Measurements from ENCODE around the gene TSPAN9.

The TSPAN9 gene

DNA sequence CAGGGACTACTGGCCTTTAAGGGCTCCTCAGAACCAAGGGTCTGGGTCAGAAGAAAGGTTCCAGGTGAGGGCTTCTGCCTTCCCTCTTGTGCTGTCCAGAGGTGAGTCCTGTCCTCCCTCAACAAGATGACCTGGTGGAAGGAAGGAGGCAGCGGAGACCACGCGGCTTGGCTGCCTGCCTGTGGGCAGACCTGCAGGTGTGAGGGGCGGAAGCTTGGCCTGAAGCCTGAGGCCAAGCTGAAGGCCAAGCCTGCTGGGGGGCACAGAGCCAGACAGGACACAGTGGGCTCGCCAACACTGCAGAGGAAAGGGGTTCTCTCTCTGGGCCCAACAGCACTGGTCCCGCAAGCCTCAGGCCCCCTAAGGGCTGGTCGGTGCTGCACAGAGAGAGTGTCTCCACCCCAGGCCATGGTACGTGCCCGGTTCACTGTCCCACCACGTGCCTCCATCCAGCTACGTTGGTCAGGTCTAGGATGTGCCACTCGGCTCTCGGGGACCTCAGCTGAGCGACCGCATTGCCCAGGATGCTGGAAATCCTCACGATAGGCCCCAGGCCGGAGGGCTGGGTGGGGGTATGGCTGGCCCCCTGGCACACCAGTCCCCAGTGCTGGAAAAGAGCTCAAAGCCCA, 243.8 kb downstream of the TSPAN9 start:
- no peaks in the 10 kb centered on the region for H3K36me3 ChIP-seq (ENCODE audit: control insufficient read depth in 4 of 4, insufficient read depth in 4 of 4, low read length in 3 of 4)
- POLR2A ChIA-PET, result interaction anchor here (0.6 kb wide), 1 partner anchor 252 kb away, joined by 6 read pairs; no protein-coding TSS in a partner anchor
- DNase-seq, result no peak
- peaks cover 0 to 16% (median 3%) of the 10 kb centered on the region in 5 experiments for H3K27me3 ChIP-seq (replicated peaks in 2 of 5; ENCODE audit: control insufficient read depth in 4 of 5, insufficient read depth in 5 of 5, low read length in 4 of 5)
- no peak overlapping the region for H3K4me3 ChIP-seq (ENCODE audit: control insufficient read depth in 1 of 7, extremely low read depth in 1 of 7, insufficient read depth in 4 of 7, low read depth in 2 of 7, low read length in 6 of 7)
- CTCF ChIA-PET, result no interaction called here
- no peaks in the 10 kb centered on the region for H3K4me1 ChIP-seq (ENCODE audit: control extremely low read depth in 1 of 4, control insufficient read depth in 4 of 4, insufficient read depth in 4 of 4, low read length in 3 of 4)
- H3K9me3 ChIP-seq (ENCODE audit: control extremely low read depth in 1 of 5, control insufficient read depth in 4 of 5, insufficient read depth in 2 of 5, low read depth in 1 of 5, low read length in 4 of 5), result no peaks in the 10 kb centered on the region
- 88% methylated on average over 16 of the region's 17 CpGs for WGBS (ENCODE audit: insufficient coverage)
- no peak overlapping the region for H3K27ac ChIP-seq (ENCODE audit: insufficient read depth in 1 of 2, low read depth in 1 of 2, low read length in 2 of 2, poor library complexity in 1 of 2, severe bottlenecking in 2 of 2)

DNA sequence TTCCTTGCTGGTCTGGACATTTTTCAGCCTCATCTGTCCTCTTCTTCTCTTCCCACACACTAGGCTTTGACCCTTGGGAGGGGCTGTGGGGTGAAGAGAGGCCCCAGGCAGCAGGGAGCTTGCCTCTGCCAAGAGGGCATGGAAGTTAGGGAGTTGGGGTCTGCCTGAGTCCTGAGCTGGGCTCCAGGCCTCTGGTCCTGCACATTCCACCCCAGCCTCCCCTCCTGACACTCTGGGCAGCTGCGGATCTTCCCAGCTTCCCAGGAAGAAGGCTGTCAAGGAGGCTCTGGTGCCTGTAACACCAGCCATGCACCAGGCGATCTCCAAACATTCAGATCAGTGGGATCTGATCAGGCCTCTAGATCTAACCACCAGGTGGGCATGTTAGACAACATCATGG, 244.7 kb downstream of the TSPAN9 start:
- ChIA-PET CTCF (no interaction called here), POLR2A (interaction anchor here (0.6 kb wide), 1 partner anchor 253 kb away, joined by 6 read pairs; no protein-coding TSS in a partner anchor)
- no peak overlapping the region for H3K4me3 ChIP-seq (ENCODE audit: control insufficient read depth in 1 of 7, extremely low read depth in 1 of 7, insufficient read depth in 4 of 7, low read depth in 2 of 7, low read length in 6 of 7)
- no peak for DNase-seq
- no peak overlapping the region for H3K27ac ChIP-seq (ENCODE audit: insufficient read depth in 1 of 2, low read depth in 1 of 2, low read length in 2 of 2, poor library complexity in 1 of 2, severe bottlenecking in 2 of 2)
- WGBS (ENCODE audit: insufficient coverage), result 94% methylated on average over 2 of the region's 2 CpGs
- H3K9me3 ChIP-seq (ENCODE audit: control extremely low read depth in 1 of 5, control insufficient read depth in 4 of 5, insufficient read depth in 2 of 5, low read depth in 1 of 5, low read length in 4 of 5), result no peaks in the 10 kb centered on the region
- no peaks in the 10 kb centered on the region for H3K4me1 ChIP-seq (ENCODE audit: control extremely low read depth in 1 of 4, control insufficient read depth in 4 of 4, insufficient read depth in 4 of 4, low read length in 3 of 4)
- peaks cover 0 to 16% (median 5%) of the 10 kb centered on the region in 5 experiments for H3K27me3 ChIP-seq (replicated peaks in 2 of 5; ENCODE audit: control insufficient read depth in 4 of 5, insufficient read depth in 5 of 5, low read length in 4 of 5)
- no peaks in the 10 kb centered on the region for H3K36me3 ChIP-seq (ENCODE audit: control insufficient read depth in 4 of 4, insufficient read depth in 4 of 4, low read length in 3 of 4)

DNA sequence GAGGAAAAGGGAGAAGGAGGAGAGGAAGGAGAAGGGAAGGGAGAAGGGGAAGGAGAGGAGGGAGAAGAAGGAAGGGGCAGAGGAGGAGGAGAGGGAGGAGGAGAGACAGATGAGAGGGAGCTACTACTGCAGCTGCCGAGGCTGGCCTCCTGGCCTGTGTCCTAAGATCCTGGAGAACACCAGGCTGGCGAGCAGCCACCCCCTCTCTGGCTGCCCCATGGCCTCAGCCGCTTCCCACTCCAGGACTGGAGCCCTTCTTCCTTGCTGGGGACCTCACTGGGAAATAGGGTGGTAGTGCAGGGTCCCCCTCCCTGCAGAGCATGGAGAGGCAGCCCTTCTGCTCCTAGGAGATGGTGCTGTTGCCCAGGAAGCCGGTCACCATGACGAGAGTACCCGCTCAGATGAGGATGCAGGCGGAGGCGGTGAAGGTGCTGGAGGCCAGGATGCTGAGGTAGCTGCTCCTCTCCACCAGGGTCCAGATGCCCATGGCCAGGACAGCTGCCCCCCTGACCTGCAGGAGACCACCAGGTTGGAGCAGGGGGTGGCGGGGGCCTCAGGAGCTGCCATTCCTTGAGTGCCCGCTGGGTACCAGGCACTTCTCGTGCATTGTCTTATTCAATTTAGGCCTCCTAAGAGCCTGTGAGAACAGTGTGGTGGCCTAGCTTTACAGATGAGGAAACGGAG, 246.0 kb downstream of the TSPAN9 start:
- Histone ChIP-seq H3K27ac (ENCODE audit: insufficient read depth in 1 of 2, low read depth in 1 of 2, low read length in 2 of 2, poor library complexity in 1 of 2, severe bottlenecking in 2 of 2) (no peak overlapping the region), H3K9me3 (ENCODE audit: control extremely low read depth in 1 of 5, control insufficient read depth in 4 of 5, insufficient read depth in 2 of 5, low read depth in 1 of 5, low read length in 4 of 5) (no peaks in the 10 kb centered on the region), H3K4me1 (ENCODE audit: control extremely low read depth in 1 of 4, control insufficient read depth in 4 of 4, insufficient read depth in 4 of 4, low read length in 3 of 4) (no peaks in the 10 kb centered on the region), H3K27me3 (replicated peaks in 2 of 5; ENCODE audit: control insufficient read depth in 4 of 5, insufficient read depth in 5 of 5, low read length in 4 of 5) (peaks cover 0 to 15% (median 7%) of the 10 kb centered on the region in 5 experiments), H3K36me3 (ENCODE audit: control insufficient read depth in 4 of 4, insufficient read depth in 4 of 4, low read length in 3 of 4) (no peaks in the 10 kb centered on the region), H3K4me3 (ENCODE audit: control insufficient read depth in 1 of 7, extremely low read depth in 1 of 7, insufficient read depth in 4 of 7, low read depth in 2 of 7, low read length in 6 of 7) (no peak overlapping the region)
- POLR2A ChIA-PET, result no interaction called here
- CTCF ChIA-PET, result interaction anchor here (1.2 kb wide), 1 partner anchor 454 kb away, joined by 4 read pairs; no protein-coding TSS in a partner anchor
- 93% methylated on average over 9 of the region's 12 CpGs for WGBS (ENCODE audit: insufficient coverage)
- DNase-seq, result no peak

DNA sequence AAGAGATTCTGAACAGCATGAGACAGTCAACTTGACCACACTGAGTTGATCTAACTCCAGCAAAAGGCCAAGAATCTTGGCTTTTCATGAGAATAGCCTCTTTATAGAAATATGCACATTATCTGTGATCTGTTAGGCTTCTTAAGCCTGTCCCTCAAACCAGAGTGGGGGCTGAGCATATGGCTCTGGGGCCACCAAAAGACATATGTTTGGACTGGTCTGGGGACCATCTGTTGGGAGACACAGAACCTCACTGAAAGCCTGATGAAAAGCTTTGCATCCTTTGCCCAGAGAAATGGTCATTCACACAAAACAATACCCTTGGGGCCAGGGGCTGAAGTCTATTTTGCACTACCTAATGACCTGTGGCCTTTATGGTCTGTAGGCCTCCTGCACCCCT, 248.6 kb downstream of the TSPAN9 start:
- H3K36me3 ChIP-seq (ENCODE audit: control insufficient read depth in 4 of 4, insufficient read depth in 4 of 4, low read length in 3 of 4), result no peaks in the 10 kb centered on the region
- H3K27ac ChIP-seq (ENCODE audit: insufficient read depth in 1 of 2, low read depth in 1 of 2, low read length in 2 of 2, poor library complexity in 1 of 2, severe bottlenecking in 2 of 2), result no peak overlapping the region
- DNase-seq, result no peak
- ChIA-PET CTCF (interaction anchor here (1.2 to 2.3 kb wide), 2 partner anchors 12 to 26 kb away, joined by 3 to 9 read pairs; no protein-coding TSS in a partner anchor), POLR2A (no interaction called here)
- no peaks in the 10 kb centered on the region for H3K9me3 ChIP-seq (ENCODE audit: control extremely low read depth in 1 of 5, control insufficient read depth in 4 of 5, insufficient read depth in 2 of 5, low read depth in 1 of 5, low read length in 4 of 5)
- peaks cover 0 to 9% (median 7%) of the 10 kb centered on the region in 5 experiments for H3K27me3 ChIP-seq (replicated peaks in 2 of 5; ENCODE audit: control insufficient read depth in 4 of 5, insufficient read depth in 5 of 5, low read length in 4 of 5)
- no peak overlapping the region for H3K4me3 ChIP-seq (ENCODE audit: control insufficient read depth in 1 of 7, extremely low read depth in 1 of 7, insufficient read depth in 4 of 7, low read depth in 2 of 7, low read length in 6 of 7)
- no peaks in the 10 kb centered on the region for H3K4me1 ChIP-seq (ENCODE audit: control extremely low read depth in 1 of 4, control insufficient read depth in 4 of 4, insufficient read depth in 4 of 4, low read length in 3 of 4)

DNA sequence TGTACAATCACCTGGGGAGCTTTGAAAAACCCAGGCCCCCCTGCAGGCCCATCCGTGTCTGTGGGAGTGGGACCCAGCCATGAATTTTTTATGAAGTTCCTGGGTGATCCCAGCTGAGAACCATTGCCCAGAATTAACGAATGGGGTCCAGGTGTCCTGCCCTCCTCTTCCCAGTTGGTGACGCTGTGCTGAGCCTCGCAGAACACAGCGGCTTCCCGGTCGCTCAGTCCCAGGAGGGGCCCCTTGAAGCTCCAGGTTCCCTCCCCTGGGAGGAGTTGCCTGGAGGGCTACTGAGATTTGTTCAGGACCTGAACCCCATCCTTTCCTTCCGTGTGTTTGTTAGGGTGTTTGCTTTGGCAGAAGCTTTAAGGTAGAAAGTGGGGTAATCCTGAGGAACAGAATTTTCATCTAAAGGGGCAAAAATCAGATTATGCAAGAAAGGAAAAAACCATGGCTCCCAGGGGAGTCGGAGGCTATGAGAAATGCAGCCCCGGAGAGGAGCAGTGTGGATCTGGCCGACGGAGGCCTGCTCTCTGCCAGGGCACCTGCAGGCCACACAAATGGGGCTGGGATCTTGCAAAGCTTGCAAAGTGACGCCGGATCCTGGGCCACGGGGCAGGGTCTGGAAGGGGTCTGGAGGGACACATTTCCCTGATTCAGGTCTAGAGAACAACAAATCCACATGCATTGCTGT, 249.1 kb downstream of the TSPAN9 start:
- no peaks in the 10 kb centered on the region for H3K9me3 ChIP-seq (ENCODE audit: control extremely low read depth in 1 of 5, control insufficient read depth in 4 of 5, insufficient read depth in 2 of 5, low read depth in 1 of 5, low read length in 4 of 5)
- POLR2A ChIA-PET, result no interaction called here
- no peak overlapping the region for H3K4me3 ChIP-seq (ENCODE audit: control insufficient read depth in 1 of 7, extremely low read depth in 1 of 7, insufficient read depth in 4 of 7, low read depth in 2 of 7, low read length in 6 of 7)
- no peak for DNase-seq
- H3K36me3 ChIP-seq (ENCODE audit: control insufficient read depth in 4 of 4, insufficient read depth in 4 of 4, low read length in 3 of 4), result no peaks in the 10 kb centered on the region
- CTCF ChIA-PET, result interaction anchor here (1.2 to 2.3 kb wide), 2 partner anchors 13 to 26 kb away, joined by 3 to 9 read pairs; no protein-coding TSS in a partner anchor
- peaks cover 0 to 9% (median 7%) of the 10 kb centered on the region in 5 experiments for H3K27me3 ChIP-seq (replicated peaks in 2 of 5; ENCODE audit: control insufficient read depth in 4 of 5, insufficient read depth in 5 of 5, low read length in 4 of 5)
- WGBS (ENCODE audit: insufficient coverage), result 84% methylated on average over 10 of the region's 15 CpGs
- no peaks in the 10 kb centered on the region for H3K4me1 ChIP-seq (ENCODE audit: control extremely low read depth in 1 of 4, control insufficient read depth in 4 of 4, insufficient read depth in 4 of 4, low read length in 3 of 4)
- no peak overlapping the region for H3K27ac ChIP-seq (ENCODE audit: insufficient read depth in 1 of 2, low read depth in 1 of 2, low read length in 2 of 2, poor library complexity in 1 of 2, severe bottlenecking in 2 of 2)

DNA sequence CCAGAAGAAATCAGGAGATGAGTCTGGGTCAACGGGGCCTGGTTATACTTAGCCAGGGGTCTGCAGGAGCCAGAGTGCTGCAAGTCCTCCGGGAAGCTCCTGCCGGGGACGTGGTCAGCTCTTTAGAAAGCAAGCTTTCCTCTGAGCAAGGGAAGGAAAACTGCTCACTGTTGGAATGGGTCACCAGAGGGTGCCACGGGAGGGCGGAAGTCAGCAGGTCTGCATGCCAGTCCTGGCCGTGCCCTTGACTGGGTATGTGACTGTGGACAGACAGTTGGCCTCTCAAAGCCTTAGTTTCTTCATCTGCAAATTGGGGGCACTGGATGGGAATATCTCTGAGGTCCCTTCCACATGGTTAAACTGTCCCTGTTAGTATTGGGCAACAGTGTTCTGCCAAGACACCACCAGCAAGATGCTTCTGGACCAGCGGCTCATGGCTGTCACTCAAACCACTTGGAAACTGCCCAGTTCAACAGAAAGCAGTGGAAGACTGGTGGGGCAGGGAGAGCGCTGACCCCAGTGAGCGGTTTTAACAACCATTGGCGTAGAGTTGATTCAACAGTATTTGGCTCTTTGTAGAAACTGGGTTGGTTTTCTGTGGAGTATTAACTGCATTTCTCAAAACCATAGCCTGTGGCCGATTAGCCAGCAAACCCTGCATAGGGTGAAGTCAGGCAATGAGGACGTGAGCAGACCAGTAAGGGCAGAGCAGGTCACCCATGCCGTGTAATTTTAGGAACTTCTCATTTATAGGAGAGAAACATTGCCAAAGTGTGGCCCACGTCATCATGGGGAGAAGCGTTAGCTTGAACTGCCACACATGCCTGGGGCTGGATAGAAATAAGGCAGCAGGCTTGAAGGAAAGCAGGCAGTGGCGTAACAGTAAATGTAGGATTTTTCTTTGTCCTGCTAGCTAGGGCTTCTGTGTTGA, 249.9 kb downstream of the TSPAN9 start:
- Histone ChIP-seq H3K9me3 (ENCODE audit: control extremely low read depth in 1 of 5, control insufficient read depth in 4 of 5, insufficient read depth in 2 of 5, low read depth in 1 of 5, low read length in 4 of 5) (no peaks in the 10 kb centered on the region), H3K4me3 (ENCODE audit: control insufficient read depth in 1 of 7, extremely low read depth in 1 of 7, insufficient read depth in 4 of 7, low read depth in 2 of 7, low read length in 6 of 7) (no peak overlapping the region), H3K4me1 (ENCODE audit: control extremely low read depth in 1 of 4, control insufficient read depth in 4 of 4, insufficient read depth in 4 of 4, low read length in 3 of 4) (no peaks in the 10 kb centered on the region), H3K27me3 (replicated peaks in 2 of 5; ENCODE audit: control insufficient read depth in 4 of 5, insufficient read depth in 5 of 5, low read length in 4 of 5) (peaks cover 0 to 9% (median 7%) of the 10 kb centered on the region in 5 experiments), H3K27ac (ENCODE audit: insufficient read depth in 1 of 2, low read depth in 1 of 2, low read length in 2 of 2, poor library complexity in 1 of 2, severe bottlenecking in 2 of 2) (no peak overlapping the region), H3K36me3 (ENCODE audit: control insufficient read depth in 4 of 4, insufficient read depth in 4 of 4, low read length in 3 of 4) (no peaks in the 10 kb centered on the region)
- 83% methylated on average over 17 of the region's 17 CpGs for WGBS (ENCODE audit: insufficient coverage)
- CTCF ChIA-PET, result interaction anchor here (1.2 to 2.3 kb wide), 2 partner anchors 14 to 27 kb away, joined by 3 to 9 read pairs; no protein-coding TSS in a partner anchor
- no peak for DNase-seq
- POLR2A ChIA-PET, result no interaction called here

All from common myeloid progenitor, CD34-positive (primary cell).